Measurements from ENCODE around the gene REV3L.
"Not testable (repeated sequence)": the region's sequence is repeated elsewhere in the genome, so short reads cannot be mapped to it uniquely, and the experiment has no call there.

Gene REV3L

DNA sequence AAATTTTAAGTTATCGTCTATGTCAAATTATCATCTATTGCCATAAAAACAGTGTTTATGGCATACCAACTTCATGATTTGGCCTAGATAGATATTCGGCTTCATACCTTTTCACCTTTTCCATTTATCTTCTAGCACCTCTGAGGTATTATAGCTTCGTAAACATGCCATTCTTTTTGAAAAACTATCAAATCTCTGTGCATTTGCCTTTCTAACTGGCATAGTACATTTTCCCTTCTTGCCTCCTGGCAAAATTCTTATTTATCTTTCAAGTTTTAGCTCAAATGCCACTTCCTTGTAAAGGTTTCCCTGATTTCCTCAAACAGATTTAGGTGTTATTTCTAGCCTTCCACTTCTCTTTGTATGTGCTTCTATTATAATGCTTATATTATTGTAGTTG lies 7.0 kb upstream of the REV3L start:
- no peak for DNase-seq (ENCODE audit: low spot score)

GRCh38 chr6:111487661-111488060 lies 4.6 kb upstream of the REV3L start:
- DNase-seq (ENCODE audit: low spot score): peak; percentile 46

- no peak for DNase-seq (ENCODE audit: low spot score)
Measured at GRCh38 chr6:111486921-111487320, 3.9 kb upstream of the REV3L start.

GRCh38 chr6:111486475-111486874 lies 3.5 kb upstream of the REV3L start:
- DNase-seq (ENCODE audit: low spot score): no peak

DNA sequence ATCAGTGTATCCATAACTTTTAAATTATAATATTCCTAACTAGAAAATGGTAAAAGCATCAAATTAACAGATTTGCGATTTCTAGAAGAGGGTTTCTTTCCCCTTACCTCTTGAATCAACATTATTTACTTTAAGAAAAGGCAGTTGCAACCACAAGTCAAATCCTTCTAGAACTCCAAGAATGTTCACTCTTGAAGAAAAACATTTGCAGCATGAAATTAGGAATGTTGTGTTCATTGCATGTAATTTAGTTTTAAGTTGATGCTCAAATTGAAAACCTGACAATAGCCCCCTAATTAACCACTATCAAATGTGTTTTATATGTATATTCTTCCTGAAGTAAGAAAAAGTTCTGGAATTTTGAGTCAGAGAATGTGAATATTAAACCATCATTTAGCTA lies 2.3 kb upstream of the REV3L start:
- no peak for DNase-seq (ENCODE audit: low spot score)

- DNase-seq (ENCODE audit: low spot score): no peak
Measured at GRCh38 chr6:111484633-111484930, 1.6 kb upstream of the REV3L start.

DNA sequence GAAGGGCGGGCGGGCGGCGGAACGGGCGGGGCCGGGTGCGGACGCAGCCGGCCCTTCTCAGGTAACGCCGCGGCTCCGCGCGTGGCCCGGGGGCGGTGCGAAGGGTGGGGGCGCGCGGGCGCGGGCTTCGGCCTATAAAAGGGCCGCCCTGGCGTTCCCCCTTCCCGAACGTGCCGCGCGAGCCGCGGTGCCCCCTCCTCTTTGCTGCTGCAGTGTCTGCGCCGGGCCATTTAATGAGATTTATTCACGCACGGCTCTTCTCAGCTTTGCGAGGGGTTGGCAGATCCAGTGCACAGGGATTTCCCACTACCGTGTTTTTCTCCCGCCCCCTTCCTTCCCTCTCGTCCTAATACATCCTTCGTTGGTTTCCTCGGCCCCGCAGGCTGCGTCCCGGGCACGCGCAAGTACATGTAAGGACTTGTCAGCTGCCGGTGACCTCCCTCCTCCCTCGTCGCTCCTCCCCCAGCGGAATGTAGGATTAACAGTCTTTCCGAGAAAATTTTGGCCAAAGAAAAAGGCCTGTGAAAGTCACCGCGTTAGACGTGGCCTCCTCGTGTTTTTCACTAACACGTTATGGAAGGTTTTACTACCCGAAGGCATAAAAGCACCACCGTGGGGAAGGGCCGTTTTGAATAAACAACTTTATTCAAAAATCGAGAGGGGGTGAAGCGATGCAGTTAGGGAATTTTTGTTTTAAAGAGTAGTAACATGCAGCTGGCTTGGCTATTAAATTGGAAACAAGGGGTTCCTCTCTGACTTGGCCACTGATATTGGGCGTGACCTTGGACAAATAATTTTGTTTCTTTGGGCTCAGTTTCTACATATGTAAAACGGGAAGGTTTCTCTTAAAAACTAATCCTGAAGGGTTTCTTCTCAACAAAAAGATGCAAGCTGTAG lies 966 bp upstream of the REV3L start:
- peak; percentile 84 for DNase-seq (ENCODE audit: low spot score)

DNA sequence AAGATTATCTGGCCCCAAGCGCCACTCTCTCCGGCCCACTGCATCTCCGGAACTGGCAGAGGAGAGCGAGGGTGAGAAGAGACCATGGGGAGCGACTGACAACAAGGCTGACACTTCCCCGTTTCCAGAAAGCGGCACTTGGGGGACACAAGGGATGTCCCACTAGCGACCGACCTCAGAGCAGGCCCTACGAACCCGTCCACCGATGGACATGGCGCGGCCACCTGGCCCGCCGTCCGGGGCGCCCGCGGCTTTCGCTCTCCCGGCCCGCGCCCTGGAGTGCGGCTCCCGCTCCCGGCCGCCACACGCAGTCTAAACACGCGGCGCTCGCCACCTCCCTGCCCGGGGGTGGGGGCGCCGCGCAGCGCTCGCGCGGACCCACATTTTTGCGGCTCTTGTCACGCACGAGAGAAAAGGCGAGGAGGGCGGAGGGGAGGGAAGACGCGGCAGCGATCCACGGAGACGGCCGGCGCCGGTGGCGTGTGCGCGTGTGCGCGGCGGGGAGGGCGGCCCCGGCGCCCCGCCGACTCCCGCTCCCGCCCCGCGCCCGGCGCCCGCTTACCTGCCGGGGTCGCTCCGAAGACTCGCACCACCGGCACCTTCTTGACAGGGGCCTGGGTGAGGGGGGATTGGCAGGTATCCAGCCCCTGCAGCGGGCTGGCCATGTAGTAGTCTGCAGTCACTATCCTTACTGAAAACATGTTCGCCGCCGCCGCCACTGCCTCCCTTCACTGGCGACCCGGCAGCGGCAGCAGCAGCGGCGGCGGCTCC lies 645 bp downstream of the REV3L start:
- DNase-seq (ENCODE audit: low spot score): peak; percentile 34

DNA sequence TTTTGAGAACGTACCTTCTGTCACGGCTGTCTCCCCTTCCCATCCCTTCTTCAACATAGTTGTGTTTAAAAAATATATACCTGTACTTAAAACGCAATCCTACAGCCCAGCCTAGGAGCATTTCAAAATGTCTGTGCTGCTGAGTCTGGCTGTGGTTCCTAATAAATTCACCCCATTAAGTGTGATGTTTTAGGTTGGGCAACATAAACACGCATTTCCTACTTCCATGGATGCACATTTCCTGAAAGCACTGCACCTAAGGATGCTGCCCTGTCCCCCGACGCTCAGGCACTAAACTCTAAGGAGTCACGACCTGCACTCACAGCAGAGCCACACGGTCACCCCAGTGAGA lies 1.2 kb downstream of the REV3L start:
- peak; percentile 23 for DNase-seq (ENCODE audit: low spot score)

DNA sequence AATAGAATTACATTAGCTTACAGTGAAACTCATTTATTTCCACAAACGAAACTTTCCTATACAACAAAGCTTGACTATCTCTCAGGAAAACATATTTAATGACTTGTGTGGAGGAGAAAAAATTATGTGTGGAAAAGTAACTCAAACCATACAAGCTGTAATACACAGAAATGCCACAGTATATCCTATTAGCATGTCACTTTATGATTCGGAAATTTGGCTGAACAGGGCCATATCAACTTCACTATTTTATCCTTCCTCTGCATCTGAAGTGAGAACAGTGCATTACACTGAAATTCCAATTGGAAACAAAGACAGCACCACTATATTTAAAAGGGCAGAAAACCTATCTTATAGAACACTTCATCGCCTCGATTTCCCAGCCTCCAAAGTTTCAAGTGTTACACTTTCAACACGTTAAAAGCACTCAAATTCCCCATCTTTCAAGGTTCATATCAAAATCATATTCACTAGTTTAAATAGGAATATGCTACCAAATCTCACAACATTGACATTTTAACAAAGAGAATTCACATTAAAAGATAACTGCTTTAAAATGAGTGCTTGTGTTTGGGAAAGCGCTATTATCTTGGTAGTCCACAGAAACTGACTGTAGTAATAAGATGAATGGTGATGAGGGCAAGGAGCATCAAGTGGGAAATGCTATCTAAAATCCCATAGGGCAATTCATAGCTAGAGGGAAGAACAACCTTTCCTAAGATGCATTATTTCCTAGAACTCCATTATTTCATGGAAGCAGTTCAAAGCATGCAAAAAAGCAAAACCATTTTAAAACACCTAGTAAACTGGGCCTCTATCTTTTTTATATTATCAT lies 1.8 kb downstream of the REV3L start:
- DNase-seq (ENCODE audit: low spot score): no peak

- DNase-seq (ENCODE audit: low spot score): peak; percentile 48
Measured at GRCh38 chr6:111478749-111479148, 4.3 kb downstream of the REV3L start.

DNA sequence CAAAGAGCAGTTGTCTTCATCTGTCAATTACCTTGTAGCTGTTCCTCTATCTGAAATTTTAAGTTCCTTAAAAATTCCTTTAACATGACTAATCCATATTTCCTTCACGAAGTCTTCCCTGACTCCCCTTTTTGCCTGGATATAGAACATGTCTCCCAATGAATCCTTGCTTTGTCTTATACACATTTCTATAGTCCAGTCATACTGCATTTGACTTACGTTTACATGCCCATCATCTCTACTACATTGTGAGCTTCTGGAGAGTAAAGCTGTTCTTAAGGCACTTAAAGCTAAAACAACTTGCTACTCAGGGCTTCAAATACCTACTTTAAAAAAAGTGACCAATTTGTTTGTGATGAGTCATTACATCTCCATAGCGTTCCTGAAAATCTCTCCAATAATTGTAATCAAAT lies 4.9 kb downstream of the REV3L start:
- peak; percentile 36 for DNase-seq (ENCODE audit: low spot score)

- DNase-seq (ENCODE audit: low spot score): no peak
Measured at GRCh38 chr6:111477481-111477938, 5.5 kb downstream of the REV3L start.

GRCh38 chr6:111476061-111476460 lies 7.0 kb downstream of the REV3L start:
- DNase-seq (ENCODE audit: low spot score): not testable (repeated sequence)

GRCh38 chr6:111474771-111475170 lies 8.2 kb downstream of the REV3L start:
- no peak for DNase-seq (ENCODE audit: low spot score)

DNA sequence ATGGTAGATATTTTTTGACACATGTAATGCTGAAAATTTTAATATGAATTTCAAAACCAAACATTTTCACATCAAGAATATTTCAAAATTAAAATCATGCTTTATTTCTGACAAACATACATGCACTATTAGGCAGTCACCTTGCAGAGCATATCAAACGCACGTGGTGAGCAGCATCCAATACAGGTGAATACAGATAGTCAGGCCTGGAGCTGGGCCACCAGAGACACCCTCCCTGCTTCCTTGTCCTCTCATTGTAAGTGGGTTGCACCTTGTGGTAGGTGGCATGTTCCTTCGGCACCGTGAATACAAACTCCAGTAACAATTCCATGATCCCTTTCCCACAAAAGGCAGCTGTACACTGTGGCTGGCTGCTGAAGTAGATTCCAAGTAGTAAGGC lies 8.9 kb downstream of the REV3L start:
- no peak for DNase-seq (ENCODE audit: low spot score)

DNA sequence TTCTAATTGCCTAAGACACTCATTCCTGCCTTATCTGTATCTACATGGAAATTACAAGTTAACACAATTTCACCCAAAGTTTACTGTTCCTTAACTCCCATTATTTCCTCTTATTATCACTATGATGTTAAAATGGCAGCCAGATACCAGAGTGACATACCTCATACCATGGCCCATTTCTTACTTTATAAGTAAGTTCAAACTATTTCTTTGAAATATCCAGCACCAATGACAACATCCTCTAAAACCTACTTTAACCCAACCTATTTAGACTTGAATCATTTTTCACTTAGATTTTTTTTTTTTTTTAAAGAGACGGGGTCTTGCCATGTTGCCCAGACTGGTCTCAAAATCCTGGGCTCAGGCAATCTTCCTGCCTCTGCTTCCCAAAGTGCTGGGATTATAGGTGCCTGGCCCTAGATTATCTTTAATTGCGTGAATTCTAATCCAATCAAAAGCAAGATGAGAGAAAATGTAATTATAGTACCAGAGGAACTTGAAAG lies 10.0 kb downstream of the REV3L start:
- no peak for DNase-seq (ENCODE audit: low spot score)

DNA sequence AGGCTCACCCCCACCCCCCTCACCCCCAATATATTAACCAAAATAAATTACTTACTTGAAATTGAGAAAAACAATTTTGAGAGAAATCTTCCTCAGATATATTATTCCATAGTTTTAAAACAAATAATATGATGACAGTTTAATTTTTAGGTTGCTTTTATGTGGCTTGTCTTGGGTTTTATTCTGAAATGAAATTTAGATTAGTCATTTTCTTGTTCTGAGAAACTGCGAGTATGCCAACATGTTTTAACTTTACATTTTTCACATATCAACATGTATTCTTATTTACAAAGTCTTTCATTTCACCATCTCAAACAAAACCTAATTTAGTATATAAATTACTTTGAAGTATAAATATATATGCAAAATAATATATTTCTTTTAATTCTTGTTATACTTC lies 11.1 kb downstream of the REV3L start:
- DNase-seq (ENCODE audit: low spot score): no peak

GRCh38 chr6:111471533-111471932 lies 11.5 kb downstream of the REV3L start:
- DNase-seq (ENCODE audit: low spot score): no peak

- DNase-seq (ENCODE audit: low spot score): no peak
Measured at GRCh38 chr6:111470991-111471390, 12.0 kb downstream of the REV3L start.

DNA sequence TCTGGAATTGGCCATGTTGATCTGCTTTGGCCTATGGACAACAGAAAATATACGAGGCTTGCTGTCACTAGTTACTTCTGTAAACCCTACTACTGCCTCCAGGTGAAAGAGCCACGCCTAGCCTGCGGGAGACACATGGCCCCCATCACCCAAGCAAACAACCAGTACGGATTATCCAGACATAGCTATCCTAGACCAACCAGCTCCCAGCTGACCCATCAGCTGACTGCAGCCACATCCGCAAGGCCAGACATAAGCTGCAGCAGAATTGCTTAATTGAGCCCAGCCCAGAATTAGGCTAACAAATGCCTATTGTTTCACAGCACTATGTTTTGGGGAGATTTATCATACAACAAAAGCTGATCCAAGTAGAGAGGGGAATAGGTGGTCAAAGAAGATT lies 13.5 kb downstream of the REV3L start:
- no peak for DNase-seq (ENCODE audit: low spot score)

DNA sequence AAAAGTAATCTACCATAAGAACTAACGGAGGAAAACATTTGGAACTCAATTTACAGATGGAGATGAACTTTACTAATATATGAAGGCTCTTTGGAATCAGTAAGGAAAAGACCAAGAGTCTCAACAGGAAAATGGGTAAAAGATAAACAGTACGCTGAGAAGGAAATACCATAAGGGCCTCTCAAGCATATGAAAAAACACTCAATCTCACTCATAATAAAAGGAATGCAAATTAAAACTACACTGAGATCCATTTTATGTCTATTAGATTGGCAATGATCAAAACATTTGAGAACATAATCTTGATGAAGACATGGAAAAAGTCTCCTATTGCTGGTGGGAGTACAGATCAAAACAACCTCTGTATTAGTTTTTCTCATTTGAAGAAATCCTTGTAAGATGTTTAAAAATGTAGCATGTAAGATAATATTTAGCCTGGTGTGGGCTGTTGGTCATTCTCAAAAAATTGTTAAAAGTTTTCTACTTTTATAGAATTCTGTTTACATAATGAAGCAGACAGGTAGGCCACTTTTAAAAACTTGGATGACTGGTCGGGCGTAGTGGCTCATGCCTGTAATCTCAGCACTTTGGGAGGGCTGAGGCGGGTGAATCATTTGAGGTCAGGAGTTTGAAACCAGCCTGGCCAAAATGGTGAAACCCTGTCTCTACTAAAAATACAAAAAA lies 14.5 kb downstream of the REV3L start:
- no peak for DNase-seq (ENCODE audit: low spot score)

Measured in kidney capillary endothelial cell (primary cell).